ENCODE data around the gene SSU72. TPM values are rescaled to one million over a fixed set of nuclear protein-coding genes. Genes with fewer than 3 reads are reported as not detected.

SSU72 gene
- total RNA-seq, 1 donor from 2014 or later = 87.3 TPM

DNA sequence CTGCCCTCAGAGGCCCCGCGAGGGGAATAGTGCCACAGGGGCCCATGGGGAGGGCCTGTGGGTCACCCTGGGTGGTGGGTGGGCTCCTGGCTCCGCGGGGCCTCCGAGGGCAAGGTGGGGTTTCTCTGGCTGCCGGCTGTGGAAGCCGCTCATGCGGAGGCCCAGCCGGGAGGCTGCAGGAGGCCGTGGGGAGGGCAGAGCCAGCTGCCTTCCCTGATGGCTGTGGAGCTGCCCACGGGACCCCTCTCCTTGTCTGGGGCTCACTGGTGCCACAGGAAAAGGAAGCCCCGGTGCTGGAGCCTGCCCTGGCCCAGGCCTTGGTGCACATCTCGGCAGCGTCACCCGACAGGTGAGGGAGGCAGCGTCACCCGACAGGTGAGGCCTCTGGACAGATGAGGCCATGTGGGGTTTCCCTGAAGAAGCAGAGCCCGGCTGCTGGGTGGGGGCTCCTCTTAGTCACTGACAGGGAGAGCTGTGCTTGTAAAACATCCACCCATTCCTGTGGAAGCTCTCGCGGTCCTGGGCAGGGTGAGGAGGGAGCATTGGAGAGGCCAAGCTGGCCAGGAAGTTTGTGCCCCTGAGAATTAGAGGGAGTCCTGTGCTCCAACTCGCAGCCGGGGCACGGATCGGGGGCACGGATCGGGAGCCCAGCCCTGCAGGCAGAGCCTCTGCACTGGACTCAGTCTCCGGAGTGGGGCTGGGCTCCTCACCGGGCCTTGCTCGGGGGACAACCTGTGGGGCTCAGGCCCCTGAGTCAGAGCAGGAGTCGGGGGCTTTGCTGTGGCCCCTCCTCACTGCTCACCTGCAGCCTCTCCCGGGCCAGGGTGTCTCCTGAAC lies 46.7 kb upstream of the SSU72 start:
- Histone ChIP-seq H3K36me3 (ENCODE audit: control insufficient read depth, insufficient read depth, low read length) (no peaks in the 10 kb centered on the region), H3K27me3 (ENCODE audit: control insufficient read depth, insufficient read depth, low read length) (no peaks in the 10 kb centered on the region), H3K4me3 (ENCODE audit: low read depth, low read length) (no peak overlapping the region)
- no peak for TF ChIP-seq CTCF (IDR thresholded peaks at IDR 0.05; ENCODE audit: insufficient read depth, low read length, poor library complexity, severe bottlenecking)
- DNase-seq (ENCODE audit: low read depth) = no peak

DNA sequence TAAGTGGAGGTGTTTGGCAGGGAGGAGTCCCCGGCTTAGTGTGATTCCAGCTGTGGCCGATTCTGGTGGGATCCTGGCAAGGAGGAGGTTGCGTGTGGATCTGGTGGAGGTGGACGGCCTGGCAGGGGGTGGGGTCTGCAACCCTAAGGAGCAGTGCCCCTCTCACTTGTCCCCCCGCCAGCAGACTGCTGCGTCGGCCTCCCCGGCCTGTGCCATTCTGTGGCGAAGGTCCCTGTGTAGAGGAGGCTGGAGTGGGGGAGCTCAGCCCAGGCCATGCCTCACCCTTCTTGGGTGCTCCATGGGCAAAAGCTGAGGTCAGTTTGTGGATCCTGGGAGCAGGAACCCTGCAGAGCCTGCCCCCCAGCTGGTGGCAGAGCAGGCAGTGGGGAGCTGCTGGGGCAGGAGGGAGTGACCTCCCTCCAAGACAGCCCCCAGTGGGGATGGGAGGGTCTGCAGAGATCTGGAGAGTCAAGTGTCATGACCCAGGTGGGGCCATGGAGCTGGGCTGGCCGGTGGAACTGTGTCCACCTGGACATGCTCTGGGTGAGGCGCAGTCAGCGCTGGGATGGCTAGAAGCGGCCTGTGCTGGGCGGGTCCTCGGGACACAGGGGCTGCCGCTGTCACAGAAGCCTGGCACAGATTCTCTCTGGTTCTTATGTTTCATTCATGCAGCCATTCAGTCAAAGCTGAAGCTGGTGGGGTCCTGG lies 45.9 kb upstream of the SSU72 start:
- no peak for DNase-seq (ENCODE audit: low read depth)

GRCh38 chr1:1619917-1620361 lies 45.3 kb upstream of the SSU72 start:
- no peaks in the 10 kb centered on the region for H3K27me3 ChIP-seq (ENCODE audit: control insufficient read depth, insufficient read depth, low read length)
- no peaks in the 10 kb centered on the region for H3K36me3 ChIP-seq (ENCODE audit: control insufficient read depth, insufficient read depth, low read length)
- no peak for DNase-seq (ENCODE audit: low read depth)
- TF ChIP-seq CTCF (IDR thresholded peaks at IDR 0.05; ENCODE audit: insufficient read depth, low read length, poor library complexity, severe bottlenecking) = no peak
- no peak overlapping the region for H3K4me3 ChIP-seq (ENCODE audit: low read depth, low read length)

More for the DNA sequence above, 45.9 kb upstream of the SSU72 start:
- Histone ChIP-seq H3K4me3 (ENCODE audit: low read depth, low read length) (no peak overlapping the region), H3K36me3 (ENCODE audit: control insufficient read depth, insufficient read depth, low read length) (no peaks in the 10 kb centered on the region), H3K27me3 (ENCODE audit: control insufficient read depth, insufficient read depth, low read length) (no peaks in the 10 kb centered on the region)
- no peak for TF ChIP-seq CTCF (IDR thresholded peaks at IDR 0.05; ENCODE audit: insufficient read depth, low read length, poor library complexity, severe bottlenecking)

DNA sequence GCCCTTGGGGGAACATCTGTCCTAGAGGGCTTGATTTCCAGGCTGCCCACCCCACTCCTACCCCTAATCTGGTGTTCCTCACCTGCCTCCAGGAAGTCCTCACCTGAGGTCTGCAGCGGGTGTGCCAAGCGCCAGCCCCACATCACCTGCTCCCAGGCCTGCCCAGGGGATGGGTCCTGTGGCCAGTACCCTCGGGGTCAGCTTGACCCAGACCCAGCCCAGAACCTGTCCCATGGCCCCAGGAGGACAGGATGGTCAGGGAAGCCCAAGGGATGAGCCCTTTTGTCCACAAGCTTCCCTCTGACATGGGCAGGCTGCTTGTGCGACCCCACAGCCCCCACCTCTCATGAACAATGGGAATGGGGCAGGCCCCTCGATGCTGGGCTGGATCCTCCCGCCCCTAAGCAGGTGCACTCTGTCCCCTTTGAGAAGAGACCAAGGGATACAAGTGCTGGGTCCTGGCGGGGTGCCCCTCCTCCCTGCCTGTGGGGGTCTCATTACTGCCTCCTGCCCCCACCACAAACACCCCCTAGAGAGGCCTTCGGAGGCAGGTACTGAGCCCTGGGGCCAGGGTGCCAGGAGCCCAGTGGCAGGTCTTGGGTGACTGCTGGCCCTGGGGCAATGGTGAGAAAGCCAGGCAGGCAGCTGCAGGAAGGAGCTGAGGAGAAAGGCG lies 43.9 kb upstream of the SSU72 start:
- TF ChIP-seq CTCF (IDR thresholded peaks at IDR 0.05; ENCODE audit: insufficient read depth, low read length, poor library complexity, severe bottlenecking) = no peak
- Histone ChIP-seq H3K4me3 (ENCODE audit: low read depth, low read length) (no peak overlapping the region), H3K27me3 (ENCODE audit: control insufficient read depth, insufficient read depth, low read length) (no peaks in the 10 kb centered on the region), H3K36me3 (ENCODE audit: control insufficient read depth, insufficient read depth, low read length) (no peaks in the 10 kb centered on the region)
- DNase-seq (ENCODE audit: low read depth) = no peak

GRCh38 chr1:1617925-1618324 lies 43.3 kb upstream of the SSU72 start:
- H3K36me3 ChIP-seq (ENCODE audit: control insufficient read depth, insufficient read depth, low read length) = no peaks in the 10 kb centered on the region
- H3K4me3 ChIP-seq (ENCODE audit: low read depth, low read length) = no peak overlapping the region
- no peak for TF ChIP-seq CTCF (IDR thresholded peaks at IDR 0.05; ENCODE audit: insufficient read depth, low read length, poor library complexity, severe bottlenecking)
- DNase-seq (ENCODE audit: low read depth) = no peak
- H3K27me3 ChIP-seq (ENCODE audit: control insufficient read depth, insufficient read depth, low read length) = no peaks in the 10 kb centered on the region

Measured in kidney epithelial cell (primary cell).